ENCODE data around the gene ZBTB20. TPM values are rescaled to one million over a fixed set of nuclear protein-coding genes. Genes with fewer than 3 reads are reported as not detected.

ZBTB20 gene
- polyA plus RNA-seq, 1 of the 3 experiments (the other 2 are of a cell fraction), result 0.43 TPM

GRCh38 chr3:115113367-115113766 lies 33.7 kb downstream of the ZBTB20 start:
- peaks cover 7% of the 10 kb centered on the region for H3F3A ChIP-seq (replicated peaks; ENCODE audit: insufficient read depth)
- POLR2A ChIA-PET, result no interaction called here
- H3K27me3 ChIP-seq (ENCODE audit: insufficient read depth), result no peaks in the 10 kb centered on the region
- no peaks in the 10 kb centered on the region for H3K79me2 ChIP-seq (ENCODE audit: insufficient read depth)
- CTCF ChIA-PET, result no interaction called here
- no peaks in the 10 kb centered on the region; a peak in 1 of 4 replicates for H3K4me1 ChIP-seq (ENCODE audit: control insufficient read depth in 1 of 2, insufficient read depth in 2 of 2, low read depth in 1 of 2, low read length in 1 of 2)
- TF ChIP-seq TAF1 (IDR thresholded peaks at IDR 0.05; ENCODE audit: borderline replicate concordance, low read depth, low read length) (no peak), JUND (IDR thresholded peaks at IDR 0.05) (no peak), EZH2phosphoT487 (IDR thresholded peaks at IDR 0.05; ENCODE audit: borderline replicate concordance, low read depth) (no peak), FOXJ3 (CRISPR knock-in tag; IDR thresholded peaks at IDR 0.05) (no peak), TCF12 (IDR thresholded peaks at IDR 0.05) (no peak), MEF2A (IDR thresholded peaks at IDR 0.05; ENCODE audit: borderline replicate concordance, low read depth) (no peak), REST (IDR thresholded peaks at IDR 0.05; ENCODE audit: low read depth, low read length) (no peak), RFX5 (IDR thresholded peaks at IDR 0.05; ENCODE audit: low read length) (no peak), SMC3 (IDR thresholded peaks at IDR 0.05; ENCODE audit: low read depth, low read length) (no peak), CHD2 (IDR thresholded peaks at IDR 0.05; ENCODE audit: low read length, partially characterized antibody) (no peak), RCOR1 (IDR thresholded peaks at IDR 0.05; ENCODE audit: low read length) (no peak), FOSL2 (IDR thresholded peaks at IDR 0.05; ENCODE audit: borderline replicate concordance, low read depth) (no peak), NRF1 (IDR thresholded peaks at IDR 0.05; ENCODE audit: low read depth, low read length) (no peak), YY1 (IDR thresholded peaks at IDR 0.05; ENCODE audit: low read depth) (no peak)
- H2AFZ ChIP-seq (ENCODE audit: low read depth), result no peak overlapping the region
- H3K4me2 ChIP-seq, result no peak overlapping the region
- H3K9me2 ChIP-seq, result no peaks in the 10 kb centered on the region; the same call in 1 of the 2 replicates
- no peaks in the 10 kb centered on the region for H3K36me3 ChIP-seq (replicated peaks in 1 of 2; ENCODE audit: control insufficient read depth in 1 of 2, insufficient read depth in 2 of 2, low read length in 1 of 2)
- 100% methylated on average over 1 of the region's 1 CpG for WGBS (ENCODE audit: low lambda C conversion rate)
- H4K20me1 ChIP-seq (ENCODE audit: insufficient read depth), result no peaks in the 10 kb centered on the region
- no peak overlapping the region for H3K4me3 ChIP-seq (ENCODE audit: low read depth in 2 of 2, low read length in 1 of 2)
- no peak overlapping the region for H3K27ac ChIP-seq (ENCODE audit: low read depth in 2 of 2, low read length in 1 of 2)
- DNase-seq, result no peak
- no peaks in the 10 kb centered on the region for H3K9me3 ChIP-seq
- H3K9ac ChIP-seq, result no peak overlapping the region

- Histone ChIP-seq H3K4me2 (no peak overlapping the region), H3K27me3 (ENCODE audit: insufficient read depth) (no peaks in the 10 kb centered on the region), H3F3A (replicated peaks; ENCODE audit: insufficient read depth) (peaks cover 7% of the 10 kb centered on the region), H3K36me3 (replicated peaks in 1 of 2; ENCODE audit: control insufficient read depth in 1 of 2, insufficient read depth in 2 of 2, low read length in 1 of 2) (no peaks in the 10 kb centered on the region), H2AFZ (ENCODE audit: low read depth) (no peak overlapping the region), H3K27ac (ENCODE audit: low read depth in 2 of 2, low read length in 1 of 2) (no peak overlapping the region), H3K4me3 (ENCODE audit: low read depth in 2 of 2, low read length in 1 of 2) (no peak overlapping the region), H3K9me3 (no peaks in the 10 kb centered on the region), H4K20me1 (ENCODE audit: insufficient read depth) (no peaks in the 10 kb centered on the region), H3K9ac (no peak overlapping the region), H3K79me2 (ENCODE audit: insufficient read depth) (no peaks in the 10 kb centered on the region), H3K9me2 (no peaks in the 10 kb centered on the region; the same call in 1 of the 2 replicates), H3K4me1 (ENCODE audit: control insufficient read depth in 1 of 2, insufficient read depth in 2 of 2, low read depth in 1 of 2, low read length in 1 of 2) (no peaks in the 10 kb centered on the region; a peak in 1 of 4 replicates)
- WGBS (ENCODE audit: low lambda C conversion rate), result 81% methylated on average over 1 of the region's 1 CpG
- TF ChIP-seq GABPA (IDR thresholded peaks at IDR 0.05; ENCODE audit: low read depth) (no peak), FOXJ3 (CRISPR knock-in tag; IDR thresholded peaks at IDR 0.05) (no peak), TAF1 (IDR thresholded peaks at IDR 0.05; ENCODE audit: borderline replicate concordance, low read depth, low read length) (no peak), RAD21 (IDR thresholded peaks at IDR 0.05; ENCODE audit: low read length) (no peak), TEAD4 (IDR thresholded peaks at IDR 0.05; ENCODE audit: borderline replicate concordance, insufficient read depth) (no peak), SIN3A (IDR thresholded peaks at IDR 0.05; ENCODE audit: borderline replicate concordance, low read depth, low read length) (no peak), GATA2 (CRISPR knock-in tag; IDR thresholded peaks at IDR 0.05) (no peak), JUND (IDR thresholded peaks at IDR 0.05) (no peak), NRF1 (IDR thresholded peaks at IDR 0.05; ENCODE audit: low read depth, low read length) (no peak)
- no peak for DNase-seq
- ChIA-PET CTCF (interaction anchor here (1.4 to 1.7 kb wide), 2 partner anchors 20 to 582 kb away, joined by 3 to 6 read pairs; no protein-coding TSS in a partner anchor), POLR2A (no interaction called here)
These were observed 35.5 kb downstream of the ZBTB20 start for GRCh38 chr3:115111632-115112031.

Measured in SK-N-SH (cell line).